ENCODE measurements around the gene FAM156B.
"Not testable (repeated sequence)": the region's sequence is repeated elsewhere in the genome, so short reads cannot be mapped to it uniquely, and the experiment has no call there.

- TF ChIP-seq POLR2A, CTCF (IDR thresholded peaks at IDR 0.05): not testable (repeated sequence)
Observed at GRCh38 chrX:52907137-52907536, 10.0 kb downstream of the FAM156B start.
